AML-193 (cell line): ENCODE data around the gene RPS6KA1.

Experiments used
- DNase-seq, 2 experiments: peaks; one replicate each; lab custom pipeline; 2025; lab: John Stamatoyannopoulos, UW

The RPS6KA1 gene

GRCh38 chr1:26533951-26534509 lies 4.5 kb downstream of the RPS6KA1 start:
- DNase-seq = no peak

- DNase-seq = no peak
Measured at GRCh38 chr1:26535201-26535600, 5.6 kb downstream of the RPS6KA1 start.

DNA sequence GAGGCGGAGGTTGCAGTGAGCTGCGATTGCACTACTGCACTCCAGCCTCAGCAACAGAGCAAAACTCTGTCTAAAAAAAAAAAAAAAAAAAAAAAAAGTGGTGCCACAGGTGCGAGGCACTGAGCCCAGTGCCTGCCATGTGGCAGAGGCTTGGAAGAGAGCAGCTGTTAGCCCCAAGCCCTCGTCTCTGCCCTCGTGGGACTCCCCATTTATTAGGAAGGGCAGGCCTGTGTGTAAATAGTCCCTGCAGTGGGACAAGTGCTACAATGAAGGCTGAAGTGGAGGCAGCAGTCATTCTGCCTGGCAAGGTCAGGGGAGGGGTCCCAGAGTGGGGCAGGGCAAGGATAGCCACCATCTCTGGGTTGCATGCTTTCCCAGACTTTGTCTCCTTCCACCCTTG lies 6.5 kb downstream of the RPS6KA1 start:
- DNase-seq = no peak

- no peak for DNase-seq
Measured at GRCh38 chr1:26536521-26536920, 7.0 kb downstream of the RPS6KA1 start.

- peak; percentile 81 to 94 for DNase-seq
Measured at GRCh38 chr1:26537951-26538352, 8.4 kb downstream of the RPS6KA1 start.

DNA sequence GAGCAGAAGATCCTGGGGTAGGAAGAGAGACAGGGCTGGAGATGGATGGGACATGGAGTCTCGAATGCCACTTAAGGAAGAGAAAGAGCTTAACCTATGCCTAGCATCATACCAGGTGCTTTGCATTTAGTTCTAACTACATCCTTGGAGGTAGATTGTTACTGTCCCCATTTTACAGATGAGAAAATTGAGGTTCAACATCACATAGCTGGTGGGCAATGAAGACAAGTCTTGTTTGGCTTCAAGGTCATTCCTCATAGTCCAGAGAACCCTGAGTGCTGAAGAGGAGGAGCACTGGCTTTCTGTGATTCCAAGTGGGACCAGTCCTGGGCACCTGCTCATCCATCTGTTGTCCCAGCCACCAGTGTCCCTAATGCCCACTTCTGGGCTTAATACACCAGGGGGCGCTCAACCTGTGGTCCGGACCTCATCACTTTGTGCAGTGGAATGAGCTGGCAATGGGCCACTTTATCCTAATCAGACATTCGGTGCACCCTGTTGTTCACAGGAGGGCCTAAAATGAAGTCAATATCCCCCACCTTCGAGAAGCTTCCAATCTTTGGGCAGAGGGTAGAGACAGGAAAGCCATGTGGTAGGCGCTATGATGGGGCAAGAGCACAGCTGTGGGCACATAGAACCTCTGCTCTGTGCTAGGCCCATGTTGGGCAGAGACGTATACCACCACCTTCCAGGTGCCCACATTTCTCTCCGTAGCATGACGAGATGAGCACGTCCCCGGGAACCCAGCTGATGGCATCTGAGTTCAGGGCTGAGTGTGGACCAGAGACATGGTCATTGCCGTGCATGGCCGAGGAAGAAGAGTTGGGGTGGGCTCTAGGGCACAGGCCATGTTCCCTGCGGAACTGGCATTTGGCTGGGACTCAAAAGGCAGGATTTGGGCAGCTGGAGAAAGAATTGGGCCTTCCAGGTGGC lies 9.2 kb downstream of the RPS6KA1 start:
- DNase-seq = peak in 1 of 2 experiments; percentile 26

DNA sequence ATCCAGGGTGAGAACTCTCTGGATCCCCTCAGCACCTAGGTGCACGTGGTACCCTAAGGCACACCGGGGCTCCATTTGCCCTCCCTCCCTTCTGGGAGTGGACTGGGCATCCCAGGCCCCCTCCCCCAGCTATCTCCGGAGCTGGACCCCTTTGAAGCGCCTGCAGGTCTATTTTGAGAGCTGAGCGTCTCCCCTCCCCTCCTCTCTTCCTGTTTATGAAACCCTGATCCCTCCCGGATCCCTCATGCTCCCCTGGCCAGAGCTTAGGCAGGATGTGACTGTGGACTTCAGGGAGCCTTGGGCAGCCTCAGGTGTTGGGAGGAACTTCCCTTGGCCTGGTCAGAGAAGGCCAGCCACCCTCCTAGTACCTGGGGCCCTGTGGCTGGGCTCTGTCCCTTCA lies 10.2 kb downstream of the RPS6KA1 start:
- DNase-seq = no peak

- no peak for DNase-seq
Measured at GRCh38 chr1:26540351-26540750, 10.8 kb downstream of the RPS6KA1 start.

- DNase-seq = no peak
Measured at GRCh38 chr1:26541431-26541815, 11.9 kb downstream of the RPS6KA1 start.

GRCh38 chr1:26541816-26542711 lies 12.5 kb downstream of the RPS6KA1 start:
- peak; percentile 98 to 99 for DNase-seq

- DNase-seq = peak in 1 of 2 experiments; percentile 39
Measured at GRCh38 chr1:26542771-26543451, 13.3 kb downstream of the RPS6KA1 start.

DNA sequence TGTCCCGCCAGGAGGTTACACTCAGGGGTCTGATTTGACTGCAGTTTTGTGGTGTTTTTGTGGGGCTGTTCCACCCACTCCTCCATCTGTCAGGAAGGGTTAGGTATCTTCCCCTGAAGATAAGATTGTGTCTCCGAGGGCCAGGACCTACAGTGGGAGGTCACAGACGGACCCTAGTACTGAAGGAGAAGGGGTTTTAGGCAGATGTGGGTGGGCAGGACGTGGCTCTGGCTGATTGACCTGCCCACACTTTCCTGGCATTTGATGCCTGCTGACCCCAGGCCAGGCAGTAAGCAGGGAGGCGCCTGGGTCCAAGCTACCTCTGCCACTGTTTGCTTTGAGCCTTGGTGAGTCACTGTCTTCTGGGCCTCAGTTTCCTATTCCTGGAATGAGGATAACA lies 13.9 kb downstream of the RPS6KA1 start:
- DNase-seq = no peak

DNA sequence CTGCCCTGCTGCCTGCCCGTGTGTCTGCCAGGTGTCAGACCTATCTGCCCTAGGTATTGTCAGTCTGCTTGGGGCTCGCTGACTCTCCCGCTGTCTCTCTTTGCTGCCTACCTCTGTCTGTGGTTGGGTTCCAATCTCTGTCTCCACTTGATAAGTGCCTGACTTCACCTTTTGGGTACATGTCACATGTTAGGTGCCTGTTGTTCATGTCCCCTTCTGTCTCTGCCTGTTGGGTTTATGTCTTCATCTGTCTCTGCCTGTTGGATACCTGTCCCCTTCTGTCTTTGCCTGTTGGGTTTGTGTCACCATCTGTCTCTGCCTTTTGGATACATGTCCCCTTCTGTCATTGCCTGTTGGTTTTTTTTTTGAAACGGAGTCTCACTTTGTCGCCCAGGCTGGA lies 14.6 kb downstream of the RPS6KA1 start:
- no peak for DNase-seq

DNA sequence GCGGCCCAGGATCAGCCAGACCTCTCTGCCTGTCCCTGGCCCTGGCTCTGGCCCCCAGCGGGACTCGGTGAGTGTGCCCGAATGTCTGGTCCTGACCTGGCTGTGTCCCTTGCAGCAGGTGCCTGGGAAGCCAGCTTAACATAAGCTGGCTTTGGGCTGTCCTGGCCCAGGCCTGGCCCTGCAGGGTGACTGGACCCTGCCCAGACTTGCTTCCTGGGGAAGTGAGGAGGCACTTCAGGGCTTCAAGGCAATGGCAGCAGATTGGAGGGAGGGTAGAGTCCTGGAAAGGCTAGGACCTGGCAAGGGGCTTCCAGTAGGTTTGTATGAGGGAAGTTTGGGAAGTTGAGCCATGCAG lies 16.4 kb downstream of the RPS6KA1 start:
- DNase-seq = no peak

DNA sequence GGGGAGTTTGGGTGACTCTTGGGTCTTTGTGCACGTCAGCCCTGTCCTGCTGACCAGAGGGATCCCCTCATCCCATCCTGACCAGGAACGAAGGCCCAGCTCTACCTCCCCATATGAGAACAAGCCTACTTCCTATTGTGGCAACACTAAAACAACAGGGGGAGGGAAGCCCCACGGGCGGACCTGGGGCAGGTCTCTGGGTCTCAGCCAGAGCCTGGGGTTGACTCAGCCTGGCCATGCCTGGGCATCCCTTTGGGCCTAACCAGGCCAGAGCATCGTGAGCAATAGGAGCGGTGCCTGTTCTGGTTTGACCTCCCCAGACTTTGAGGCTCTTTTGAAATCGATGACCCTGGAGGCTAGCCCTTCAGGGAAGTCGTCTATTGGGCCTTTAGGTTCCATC lies 16.8 kb downstream of the RPS6KA1 start:
- DNase-seq = no peak

DNA sequence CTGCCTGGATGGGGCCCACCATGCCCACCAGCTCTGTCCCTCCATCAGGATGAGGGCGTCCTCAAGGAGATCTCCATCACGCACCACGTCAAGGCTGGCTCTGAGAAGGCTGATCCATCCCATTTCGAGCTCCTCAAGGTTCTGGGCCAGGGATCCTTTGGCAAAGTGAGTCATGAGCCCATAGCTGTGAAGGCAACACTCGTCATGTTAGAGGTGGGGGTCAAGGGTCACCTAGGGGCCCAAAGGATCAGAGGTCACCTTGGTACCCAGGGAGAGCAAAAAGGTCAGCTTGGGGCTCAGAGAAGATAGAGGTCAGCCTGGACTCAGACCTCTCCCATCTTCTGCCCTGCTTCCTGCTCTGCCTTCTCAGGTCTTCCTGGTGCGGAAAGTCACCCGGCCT lies 17.3 kb downstream of the RPS6KA1 start:
- no peak for DNase-seq

- DNase-seq = no peak
Measured at GRCh38 chr1:26548841-26549240, 19.3 kb downstream of the RPS6KA1 start.

DNA sequence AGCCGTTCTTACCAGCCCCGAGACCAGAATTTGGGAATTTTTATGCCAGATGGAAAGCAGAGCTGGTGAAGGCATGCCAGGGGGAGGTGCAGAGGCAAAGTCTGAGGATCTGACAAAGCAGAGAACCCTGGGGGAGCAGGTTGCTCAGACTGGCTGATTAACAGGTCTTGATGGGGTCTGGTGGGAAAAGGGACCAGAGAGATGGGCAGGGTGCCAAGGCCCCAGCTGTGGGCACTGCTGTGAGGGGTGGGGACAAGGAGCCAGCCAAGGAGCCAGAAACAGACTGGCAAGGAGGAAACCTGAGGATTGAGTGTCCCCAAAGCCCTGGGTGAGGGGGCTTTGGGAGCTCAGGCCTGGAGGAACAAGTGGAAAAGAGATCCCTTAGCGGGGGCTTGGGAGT lies 21.4 kb downstream of the RPS6KA1 start:
- no peak for DNase-seq

- DNase-seq = no peak
Measured at GRCh38 chr1:26552720-26553119, 23.2 kb downstream of the RPS6KA1 start.

- peak; percentile 37 to 48 for DNase-seq
Measured at GRCh38 chr1:26553942-26554682, 24.6 kb downstream of the RPS6KA1 start.

DNA sequence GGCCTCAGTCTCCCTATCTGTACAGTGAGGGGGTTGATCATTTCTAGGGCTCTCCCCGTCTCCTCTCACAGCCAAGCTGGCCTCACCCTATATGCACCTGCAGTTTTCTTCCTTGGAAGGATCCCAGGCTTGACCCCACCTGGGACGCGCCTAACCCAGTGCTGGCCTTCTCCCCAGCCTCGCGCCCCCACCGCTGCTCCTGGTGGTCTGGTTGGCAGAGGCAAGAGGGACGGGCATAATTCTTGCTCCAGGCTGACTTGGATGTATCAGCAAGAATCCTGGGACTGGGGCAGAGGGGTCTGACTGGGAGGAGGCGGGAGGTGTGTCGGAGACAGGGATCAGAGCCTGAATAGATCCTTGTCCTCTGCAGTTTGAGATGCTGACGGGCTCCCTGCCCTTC lies 25.2 kb downstream of the RPS6KA1 start:
- DNase-seq = no peak
